GM21576 (cell line): ENCODE measurements around the gene PCDHB7.
"Not testable (repeated sequence)": the region's sequence is repeated elsewhere in the genome, so short reads cannot be mapped to it uniquely, and the experiment has no call there.

ENCODE experiments used
- ATAC-seq: cut with Tn5 transposase; IDR thresholded peaks from one replicate; pipeline ENCODE4 v1.9.1; 2021; ENCODE audit warnings: mild to moderate bottlenecking, moderate library complexity; ENCODE audit not compliant: unreplicated experiment

Gene PCDHB7

GRCh38 chr5:141172381-141173204, at the start of gene PCDHB7:
PCDHB7 (plus strand) TSS chr5:141172644; CDS start chr5:141172836, 192 bp downstream.
- ATAC-seq: no peak

GRCh38 chr5:141123396-141124135, 48.9 kb upstream of the PCDHB7 start:
- ATAC-seq: not testable (repeated sequence)

- no peak for ATAC-seq
These were observed 45.1 kb upstream of the PCDHB7 start for GRCh38 chr5:141127305-141127704.

GRCh38 chr5:141135030-141135717, 37.3 kb upstream of the PCDHB7 start, which contains the start of gene PCDHB5:
PCDHB5 (plus strand) TSS chr5:141135206; CDS start chr5:141135435, 229 bp downstream.
- no peak for ATAC-seq

- ATAC-seq: no peak
These were observed 36.7 kb upstream of the PCDHB7 start for GRCh38 chr5:141135718-141136266.

GRCh38 chr5:141137346-141137745, 35.1 kb upstream of the PCDHB7 start:
- ATAC-seq: not testable (repeated sequence)

GRCh38 chr5:141149812-141150211, 22.6 kb upstream of the PCDHB7 start, which contains the start of gene PCDHB6:
PCDHB6 (plus strand) TSS chr5:141150057; CDS start chr5:141150258, 201 bp downstream.
- ATAC-seq: no peak

GRCh38 chr5:141150224-141150992, 22.0 kb upstream of the PCDHB7 start:
- ATAC-seq: no peak

GRCh38 chr5:141150993-141151325, 21.5 kb upstream of the PCDHB7 start:
- no peak for ATAC-seq

GRCh38 chr5:141151632-141152031, 20.8 kb upstream of the PCDHB7 start:
- not testable (repeated sequence) for ATAC-seq

- ATAC-seq: not testable (repeated sequence)
These were observed 20.3 kb upstream of the PCDHB7 start for GRCh38 chr5:141152096-141152495.

GRCh38 chr5:141155540-141156374, 16.7 kb upstream of the PCDHB7 start:
- ATAC-seq: no peak

GRCh38 chr5:141157356-141157755, 15.1 kb upstream of the PCDHB7 start:
- not testable (repeated sequence) for ATAC-seq

GRCh38 chr5:141157901-141158300, 14.5 kb upstream of the PCDHB7 start:
- ATAC-seq: not testable (repeated sequence)

- not testable (repeated sequence) for ATAC-seq
These were observed 2.1 kb downstream of the PCDHB7 start for GRCh38 chr5:141174291-141175104.

GRCh38 chr5:141175933-141176332, 3.5 kb downstream of the PCDHB7 start:
- no peak for ATAC-seq

GRCh38 chr5:141177577-141178191, 5.2 kb downstream of the PCDHB7 start, which contains the start of gene PCDHB8:
PCDHB8 (plus strand) TSS chr5:141177790; CDS start chr5:141178035, 245 bp downstream.
- not testable (repeated sequence) for ATAC-seq

- not testable (repeated sequence) for ATAC-seq
These were observed 6.9 kb downstream of the PCDHB7 start for GRCh38 chr5:141179371-141179770.
